Measurements from ENCODE around the gene DCP2. TPM values are rescaled to one million over a fixed set of nuclear protein-coding genes. Genes with fewer than 3 reads are reported as not detected.

The DCP2 gene
- polyA plus RNA-seq, 1 donor from 2014 or later: 26.2 TPM

- Histone ChIP-seq H3K9me3 (ENCODE audit: low read length) (no peaks in the 10 kb centered on the region), H3K36me3 (ENCODE audit: insufficient read depth, low read length) (no peaks in the 10 kb centered on the region), H3K4me3 (ENCODE audit: low read length) (no peak overlapping the region), H2AFZ (ENCODE audit: low read depth, low read length) (no peak overlapping the region), H3K27ac (ENCODE audit: low read length) (no peak overlapping the region), H3K9me2 (ENCODE audit: insufficient read depth, low read length) (no peaks in the 10 kb centered on the region), H3K9ac (ENCODE audit: low read length) (no peak overlapping the region), H3F3A (ENCODE audit: insufficient read depth, low read length, poor library complexity, severe bottlenecking) (no peaks in the 10 kb centered on the region), H3K4me2 (ENCODE audit: low read length) (no peak overlapping the region), H3K79me2 (replicated peaks; ENCODE audit: insufficient read depth, low read length) (peaks cover 59% of the 10 kb centered on the region), H3K27me3 (ENCODE audit: insufficient read depth, low read depth, low read length) (no peaks in the 10 kb centered on the region), H4K20me1 (ENCODE audit: insufficient read depth) (no peaks in the 10 kb centered on the region)
- TF ChIP-seq MXI1 (conservative IDR thresholded peaks at IDR 0.05; ENCODE audit: poor library complexity, severe bottlenecking): no peak
- no peak for TF ChIP-seq EP300 (conservative IDR thresholded peaks at IDR 0.05; ENCODE audit: poor library complexity, severe bottlenecking)
- no peak for TF ChIP-seq SMC3 (conservative IDR thresholded peaks at IDR 0.05; ENCODE audit: poor library complexity)
- TF ChIP-seq TAF1 (IDR thresholded peaks at IDR 0.05; ENCODE audit: low read depth): no peak
- TF ChIP-seq REST (IDR thresholded peaks at IDR 0.05; ENCODE audit: borderline replicate concordance): no peak
- no peak for TF ChIP-seq RAD21 (conservative IDR thresholded peaks at IDR 0.05)
- TF ChIP-seq CTCF (IDR thresholded peaks at IDR 0.05; ENCODE audit: poor library complexity, severe bottlenecking): no peak
- no peak for TF ChIP-seq EZH2 (IDR thresholded peaks at IDR 0.05; ENCODE audit: borderline replicate concordance, insufficient read depth, low read length, poor library complexity, severe bottlenecking)
- TF ChIP-seq POLR2AphosphoS5 (IDR thresholded peaks at IDR 0.05): no peak
Observed at GRCh38 chr5:112986224-112986623, 9.6 kb downstream of the DCP2 start.

GRCh38 chr5:112995764-112996618, 19.4 kb downstream of the DCP2 start:
- H3K9me2 ChIP-seq (ENCODE audit: insufficient read depth, low read length): no peaks in the 10 kb centered on the region
- no peak overlapping the region for H3K9ac ChIP-seq (ENCODE audit: low read length)
- H3K79me2 ChIP-seq (replicated peaks; ENCODE audit: insufficient read depth, low read length): peaks cover 24% of the 10 kb centered on the region
- no peak overlapping the region for H3K27ac ChIP-seq (ENCODE audit: low read length)
- TF ChIP-seq RAD21 (conservative IDR thresholded peaks at IDR 0.05): peak; percentile 98
- no peak for TF ChIP-seq TAF1 (IDR thresholded peaks at IDR 0.05; ENCODE audit: low read depth)
- no peak for TF ChIP-seq EP300 (conservative IDR thresholded peaks at IDR 0.05; ENCODE audit: poor library complexity, severe bottlenecking)
- no peak for TF ChIP-seq MXI1 (conservative IDR thresholded peaks at IDR 0.05; ENCODE audit: poor library complexity, severe bottlenecking)
- TF ChIP-seq SMC3 (conservative IDR thresholded peaks at IDR 0.05; ENCODE audit: poor library complexity): peak; percentile 97
- peak; percentile 96 for TF ChIP-seq CTCF (IDR thresholded peaks at IDR 0.05; ENCODE audit: poor library complexity, severe bottlenecking)
- TF ChIP-seq POLR2AphosphoS5 (IDR thresholded peaks at IDR 0.05): no peak
- H3K4me2 ChIP-seq (ENCODE audit: low read length): no peak overlapping the region
- H3K36me3 ChIP-seq (ENCODE audit: insufficient read depth, low read length): no peaks in the 10 kb centered on the region
- H3K9me3 ChIP-seq (ENCODE audit: low read length): no peaks in the 10 kb centered on the region
- no peak overlapping the region for H2AFZ ChIP-seq (ENCODE audit: low read depth, low read length)
- no peaks in the 10 kb centered on the region for H3F3A ChIP-seq (ENCODE audit: insufficient read depth, low read length, poor library complexity, severe bottlenecking)
- H3K4me3 ChIP-seq (ENCODE audit: low read length): no peak overlapping the region
- no peaks in the 10 kb centered on the region for H4K20me1 ChIP-seq (ENCODE audit: insufficient read depth)
- H3K27me3 ChIP-seq (ENCODE audit: insufficient read depth, low read depth, low read length): no peaks in the 10 kb centered on the region

All from neural cell (in vitro differentiated cells).